Kidney epithelial cell (primary cell): Measurements from ENCODE around the gene KRCC1. TPM values are rescaled to one million over a fixed set of nuclear protein-coding genes. Genes with fewer than 3 reads are reported as not detected.

ENCODE experiments used
- DNase-seq: peaks from one replicate; pipeline ENCODE4 v3.0.0-alpha.2; 2010; ENCODE audit warnings: low read depth
- H3K27me3 ChIP-seq: 2 replicates; pipeline ENCODE4 v1.6.0; 2011; ENCODE audit warnings: low read length; ENCODE audit not compliant: control insufficient read depth, insufficient read depth
- H3K36me3 ChIP-seq: 2 replicates; pipeline ENCODE4 v1.5.1; 2011; ENCODE audit warnings: low read length; ENCODE audit not compliant: control insufficient read depth, insufficient read depth
- H3K4me3 ChIP-seq: 2 replicates; pipeline ENCODE4 v1.5.1; 2011; ENCODE audit warnings: low read depth, mild to moderate bottlenecking, control low read depth, low read length
- total RNA-seq: library from RNA; depleted of rRNA; stranded (reverse); fragments of >200 nt; gene quantifications from 2 replicates; pipeline ENCODE4 v1.2.3, GENCODE V29; 2015
- TF ChIP-seq, protein P1 (sequence below): IDR thresholded peaks from 2 replicates; pipeline ENCODE4 v1.5.1; 2011; ENCODE audit warnings: mild to moderate bottlenecking, moderate library complexity, low read length, control low read depth, inconsistent platforms; ENCODE audit not compliant: insufficient read depth, poor library complexity, severe bottlenecking

The KRCC1 gene
- total RNA-seq, 1 donor from 2014 or later, result 22.2 TPM

GRCh38 chr2:88016960-88017779 is 38.4 kb downstream of the KRCC1 start:
- H3K4me3 ChIP-seq, result peak overlapping the region; percentile 75
- TF ChIP-seq, protein P1, sequence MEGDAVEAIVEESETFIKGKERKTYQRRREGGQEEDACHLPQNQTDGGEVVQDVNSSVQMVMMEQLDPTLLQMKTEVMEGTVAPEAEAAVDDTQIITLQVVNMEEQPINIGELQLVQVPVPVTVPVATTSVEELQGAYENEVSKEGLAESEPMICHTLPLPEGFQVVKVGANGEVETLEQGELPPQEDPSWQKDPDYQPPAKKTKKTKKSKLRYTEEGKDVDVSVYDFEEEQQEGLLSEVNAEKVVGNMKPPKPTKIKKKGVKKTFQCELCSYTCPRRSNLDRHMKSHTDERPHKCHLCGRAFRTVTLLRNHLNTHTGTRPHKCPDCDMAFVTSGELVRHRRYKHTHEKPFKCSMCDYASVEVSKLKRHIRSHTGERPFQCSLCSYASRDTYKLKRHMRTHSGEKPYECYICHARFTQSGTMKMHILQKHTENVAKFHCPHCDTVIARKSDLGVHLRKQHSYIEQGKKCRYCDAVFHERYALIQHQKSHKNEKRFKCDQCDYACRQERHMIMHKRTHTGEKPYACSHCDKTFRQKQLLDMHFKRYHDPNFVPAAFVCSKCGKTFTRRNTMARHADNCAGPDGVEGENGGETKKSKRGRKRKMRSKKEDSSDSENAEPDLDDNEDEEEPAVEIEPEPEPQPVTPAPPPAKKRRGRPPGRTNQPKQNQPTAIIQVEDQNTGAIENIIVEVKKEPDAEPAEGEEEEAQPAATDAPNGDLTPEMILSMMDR, result no peak
- no peaks in the 10 kb centered on the region for H3K27me3 ChIP-seq
- DNase-seq, result no peak
- H3K36me3 ChIP-seq, result no peaks in the 10 kb centered on the region

DNA sequence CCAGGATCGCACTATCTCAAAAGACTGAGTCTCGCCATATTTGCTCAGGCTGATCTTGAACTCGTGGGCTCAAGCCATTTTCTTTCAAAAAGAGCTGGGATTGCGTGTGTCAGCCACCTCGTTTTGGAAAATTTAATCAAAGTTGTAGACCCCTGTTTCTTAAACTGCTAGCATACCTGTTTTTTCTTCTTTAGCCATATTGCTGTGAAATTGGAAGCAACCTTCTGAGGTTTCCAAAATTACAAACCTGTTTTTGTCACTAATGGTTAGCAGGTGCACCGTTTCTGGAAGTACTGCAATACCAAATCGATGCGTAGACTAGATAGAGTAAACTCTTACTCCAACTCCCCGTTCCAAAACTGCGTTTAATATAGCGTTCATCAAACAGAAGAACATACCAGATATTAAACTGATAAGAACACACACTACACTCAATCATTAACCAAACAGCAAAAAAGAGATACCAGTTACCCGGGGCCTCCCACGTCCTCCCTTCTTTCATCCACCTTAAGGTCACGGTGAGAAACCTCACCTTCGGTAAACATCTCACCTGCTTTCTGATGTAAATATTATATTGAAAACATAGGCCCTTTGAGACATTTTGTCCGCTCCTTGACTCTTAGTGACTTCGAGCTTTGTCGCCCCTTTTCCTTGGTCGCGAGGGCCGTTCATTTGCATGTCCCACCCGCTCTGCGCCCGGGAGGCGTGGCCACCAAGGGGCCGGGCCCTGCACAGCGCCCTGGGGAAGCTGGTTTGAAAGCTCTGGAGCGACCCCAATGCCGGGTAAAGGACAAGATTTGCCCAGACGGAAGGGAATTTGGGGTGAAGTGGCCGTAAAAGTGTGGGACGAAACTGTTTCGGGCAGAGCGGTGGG is 39.3 kb downstream of the KRCC1 start, which contains the start of gene RNU2-63P:
TSS of gene RNU2-63P (minus strand) at position 462 of the 874 bp plus-strand sequence.
- peak; percentile 74 for DNase-seq
- TF ChIP-seq, protein P1, result no peak
- H3K4me3 ChIP-seq, result peak within 1 kb of the TSS; percentile 75
- H3K27me3 ChIP-seq, result no peaks in the 10 kb centered on the region
- no peaks in the 10 kb centered on the region for H3K36me3 ChIP-seq

- no peaks in the 10 kb centered on the region for H3K27me3 ChIP-seq
- H3K36me3 ChIP-seq, result no peaks in the 10 kb centered on the region
- no peak overlapping the region for H3K4me3 ChIP-seq
- TF ChIP-seq, protein P1, result no peak
- DNase-seq, result no peak
Observed at GRCh38 chr2:88011011-88011410, 44.6 kb downstream of the KRCC1 start.

DNA sequence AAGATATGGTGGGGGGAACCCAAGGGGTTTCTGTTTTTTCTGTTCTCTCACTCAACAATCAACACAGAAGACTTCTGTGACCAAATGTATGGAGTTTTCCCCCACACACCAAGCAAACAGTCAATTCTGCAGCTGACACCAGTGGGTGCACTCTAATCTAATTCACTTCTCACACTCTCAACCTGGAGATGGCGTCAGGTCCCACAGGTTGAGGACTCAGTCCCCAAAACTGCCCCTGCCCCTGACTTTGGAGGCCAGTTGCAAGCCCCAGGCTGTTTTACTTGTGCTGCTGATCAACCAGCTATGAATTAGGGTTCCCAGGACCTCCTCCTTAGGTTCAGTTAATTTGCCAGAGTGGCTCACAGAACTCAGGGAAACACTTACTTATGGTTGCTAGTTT is 45.4 kb downstream of the KRCC1 start:
- Histone ChIP-seq H3K4me3 (no peak overlapping the region), H3K36me3 (no peaks in the 10 kb centered on the region), H3K27me3 (no peaks in the 10 kb centered on the region)
- TF ChIP-seq, protein P1, result no peak
- no peak for DNase-seq

- Histone ChIP-seq H3K27me3 (no peaks in the 10 kb centered on the region), H3K4me3 (no peak overlapping the region), H3K36me3 (no peaks in the 10 kb centered on the region)
- no peak for DNase-seq
- TF ChIP-seq, protein P1, result no peak
Observed at GRCh38 chr2:88006912-88007439, 48.6 kb downstream of the KRCC1 start.
